Stimulated activated CD4-positive, alpha-beta T cell treated with anti-CD3 and anti-CD28 coated beads, Interleukin-12 subunit alpha, Interleukin-12 subunit beta, amount 100 ng/mL, for 4 hours (primary cell): Measurements from ENCODE around the gene OGT.
"Not testable (repeated sequence)": the region's sequence is repeated elsewhere in the genome, so short reads cannot be mapped to it uniquely, and the experiment has no call there.

Source experiments
- DNase-seq: peaks from one replicate; pipeline ENCODE4 v3.0.0-alpha.2; 2020

Gene OGT

DNA sequence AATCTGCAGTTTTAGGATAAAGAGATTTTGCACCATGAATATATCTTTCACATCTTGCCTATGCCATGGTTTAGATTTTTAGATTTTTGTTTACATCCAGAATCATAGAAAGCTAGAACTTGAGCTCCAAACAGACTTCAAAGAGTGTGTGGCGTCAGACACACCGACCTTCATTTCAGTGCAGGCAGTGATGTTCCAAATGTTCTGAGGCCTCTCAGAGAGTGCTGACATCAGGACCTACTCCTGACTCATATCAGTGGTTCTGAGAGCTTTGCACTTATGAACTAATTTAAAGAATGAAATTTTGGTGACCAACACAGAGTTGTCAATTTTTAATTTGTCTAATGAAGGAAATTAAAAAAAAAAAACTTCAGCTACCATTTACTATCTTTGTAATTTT, 67.1 kb downstream of the OGT start:
- DNase-seq = no peak

DNA sequence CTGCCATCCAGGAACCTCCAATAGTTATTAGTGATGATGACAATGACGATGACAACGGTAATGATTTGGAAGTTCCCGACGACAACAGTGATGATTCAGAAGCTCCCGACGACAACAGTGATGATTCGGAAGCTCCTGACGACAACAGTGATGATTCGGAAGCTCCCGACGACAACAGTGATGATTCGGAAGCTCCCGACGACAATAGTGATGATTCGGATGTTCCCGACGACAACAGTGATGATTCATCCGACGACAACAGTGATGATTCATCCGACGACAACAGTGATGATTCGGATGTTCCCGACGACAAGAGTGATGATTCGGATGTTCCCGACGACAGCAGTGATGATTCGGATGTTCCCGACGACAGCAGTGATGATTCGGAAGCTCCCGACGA, 70.7 kb downstream of the OGT start:
- no peak for DNase-seq

DNA sequence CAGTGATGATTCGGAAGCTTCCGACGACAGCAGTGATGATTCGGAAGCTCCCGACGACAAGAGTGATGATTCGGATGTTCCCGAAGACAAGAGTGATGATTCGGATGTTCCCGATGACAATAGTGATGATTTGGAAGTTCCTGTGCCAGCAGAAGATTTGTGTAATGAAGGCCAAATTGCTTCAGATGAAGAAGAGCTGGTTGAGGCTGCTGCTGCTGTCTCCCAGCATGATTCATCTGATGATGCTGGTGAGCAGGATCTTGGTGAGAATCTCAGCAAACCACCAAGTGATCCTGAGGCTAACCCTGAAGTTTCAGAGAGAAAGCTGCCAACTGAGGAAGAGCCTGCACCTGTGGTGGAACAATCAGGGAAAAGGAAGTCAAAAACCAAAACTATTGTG, 71.2 kb downstream of the OGT start:
- no peak for DNase-seq

DNA sequence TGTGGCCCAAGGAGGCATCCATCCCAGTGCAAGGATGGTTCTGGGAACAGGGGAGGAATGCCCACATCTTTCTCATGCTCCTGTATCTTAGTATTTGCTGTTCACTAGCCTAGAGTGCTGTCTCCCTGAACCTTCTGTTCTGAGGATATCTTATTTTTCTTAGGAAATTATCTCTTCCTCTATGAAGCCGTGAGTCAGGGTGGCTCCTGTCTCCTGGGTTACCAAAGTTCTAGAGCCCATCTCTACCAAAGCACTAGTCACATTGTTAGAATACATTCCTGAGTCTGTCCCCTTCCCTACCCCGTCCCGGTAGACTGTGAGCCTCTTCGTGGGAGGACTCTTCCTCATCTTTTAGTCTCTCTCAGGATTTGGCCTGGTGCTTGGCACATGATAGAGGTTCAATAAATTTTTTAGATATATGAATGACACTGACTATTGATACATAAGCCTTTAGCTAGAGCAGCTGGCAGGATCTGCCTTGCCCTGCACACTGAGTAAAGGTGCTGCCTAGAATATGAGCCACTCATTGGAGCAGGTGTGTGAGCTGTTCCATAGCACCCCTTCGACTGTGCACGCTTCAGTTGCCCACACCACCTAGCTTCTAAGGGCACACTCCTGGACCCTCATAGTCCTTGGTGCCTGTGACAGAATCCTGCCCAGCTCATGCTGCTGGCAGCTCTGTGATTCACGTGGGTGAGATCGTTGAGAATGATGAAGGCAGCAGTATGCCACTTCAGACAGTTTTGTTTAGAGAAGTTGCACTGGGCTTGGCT, 72.1 kb downstream of the OGT start:
- DNase-seq = no peak

DNA sequence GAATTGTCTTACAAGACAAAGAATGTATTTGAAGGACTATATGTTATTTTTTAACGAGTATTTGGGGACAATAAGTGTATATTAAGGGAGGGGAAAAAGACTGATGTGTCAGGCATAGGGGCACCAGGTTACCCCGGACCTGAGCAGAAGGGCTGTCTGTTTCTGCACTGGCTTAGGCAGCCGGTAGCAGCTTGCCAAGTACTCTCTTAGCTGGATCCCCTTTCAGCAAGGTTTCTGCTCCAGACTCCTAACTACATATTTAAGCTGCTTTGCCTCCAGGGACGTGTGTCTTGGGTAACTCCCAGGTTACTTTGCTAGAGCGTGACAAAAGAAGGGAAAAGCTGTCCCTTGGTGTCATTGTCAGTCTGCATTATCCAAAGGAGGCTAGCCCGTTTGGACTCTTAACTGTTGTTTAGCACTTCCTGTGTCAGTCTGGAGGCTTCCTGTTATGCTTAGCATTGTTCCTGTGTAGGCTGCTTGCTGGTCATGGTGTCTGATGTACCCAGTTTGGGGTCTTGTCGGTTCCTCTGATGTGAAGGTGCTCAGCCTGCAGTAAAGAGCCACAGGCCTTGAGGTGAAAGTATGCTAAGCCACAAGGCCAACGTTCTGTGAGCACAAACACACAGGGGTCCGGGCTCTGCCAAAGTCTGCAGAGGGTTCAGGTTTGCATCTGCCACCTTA, 73.8 kb downstream of the OGT start:
- DNase-seq = no peak

DNA sequence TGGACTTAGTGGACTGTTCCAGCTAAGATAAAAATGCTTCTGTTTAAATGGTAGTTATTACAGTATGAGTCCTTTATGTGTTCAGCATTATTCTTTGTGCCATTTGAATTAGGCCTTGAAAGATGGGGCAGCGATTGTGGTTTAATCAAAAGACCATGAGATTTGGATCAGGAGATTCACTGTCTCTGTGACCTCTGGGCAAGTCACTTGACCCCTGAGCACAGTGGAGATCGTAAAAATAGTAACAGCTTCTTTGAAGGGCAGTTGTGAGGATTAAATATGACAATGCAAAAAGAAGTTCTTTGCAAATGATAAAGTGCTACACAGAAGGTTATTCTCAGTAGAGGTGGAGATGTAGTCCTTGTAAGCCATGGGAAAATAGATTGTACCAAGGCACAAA, 74.6 kb downstream of the OGT start:
- DNase-seq = no peak

DNA sequence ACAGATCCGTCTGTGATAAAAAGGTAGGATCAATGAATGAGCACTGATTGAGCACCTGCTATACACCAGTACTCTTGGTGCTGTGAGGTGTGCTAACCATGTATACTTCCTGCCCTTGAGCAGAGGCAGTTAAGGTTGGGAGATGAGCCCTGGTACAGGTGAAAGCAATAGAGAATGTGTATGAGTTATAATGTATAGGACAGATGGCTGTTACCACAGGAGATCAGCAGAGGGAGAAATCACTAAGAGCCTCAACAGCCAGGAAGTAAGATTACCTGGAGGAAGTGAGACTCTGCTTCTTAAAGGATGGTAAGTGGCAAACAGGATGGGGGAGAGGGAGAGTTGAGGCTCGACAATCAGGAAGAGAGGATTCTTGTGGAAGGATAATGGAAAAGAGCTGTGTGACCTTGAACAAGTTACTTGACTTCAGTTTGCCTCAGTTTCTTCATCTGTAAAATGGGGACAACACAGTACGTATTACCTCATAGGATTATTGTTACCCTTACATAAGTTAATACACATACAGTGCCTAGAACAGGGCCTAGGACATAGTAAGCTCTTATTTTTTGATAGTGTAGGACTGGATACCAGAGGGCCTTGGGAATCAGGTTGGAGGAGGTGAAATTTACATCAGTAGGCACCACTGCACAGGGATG, 76.3 kb downstream of the OGT start:
- no peak for DNase-seq

DNA sequence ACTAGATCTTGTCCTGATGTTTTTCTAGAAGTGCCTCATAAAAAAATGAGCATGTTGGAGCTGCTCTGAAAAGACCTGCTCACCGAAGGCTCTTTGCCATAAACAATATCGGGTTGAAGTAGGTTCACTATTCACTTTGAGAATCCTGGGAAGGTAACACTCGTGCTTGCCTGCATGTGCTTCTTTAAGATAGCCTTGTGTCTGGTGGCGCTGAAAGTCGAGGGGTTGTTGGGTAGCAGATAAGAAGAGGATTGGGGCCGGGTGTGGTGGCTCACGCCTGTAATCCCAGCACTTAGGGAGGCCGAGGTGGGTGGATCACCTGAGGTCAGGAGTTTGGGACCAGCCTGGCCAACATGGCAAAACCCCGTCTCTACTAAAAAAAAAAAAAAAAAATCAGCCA, 78.8 kb downstream of the OGT start:
- DNase-seq = not testable (repeated sequence)

DNA sequence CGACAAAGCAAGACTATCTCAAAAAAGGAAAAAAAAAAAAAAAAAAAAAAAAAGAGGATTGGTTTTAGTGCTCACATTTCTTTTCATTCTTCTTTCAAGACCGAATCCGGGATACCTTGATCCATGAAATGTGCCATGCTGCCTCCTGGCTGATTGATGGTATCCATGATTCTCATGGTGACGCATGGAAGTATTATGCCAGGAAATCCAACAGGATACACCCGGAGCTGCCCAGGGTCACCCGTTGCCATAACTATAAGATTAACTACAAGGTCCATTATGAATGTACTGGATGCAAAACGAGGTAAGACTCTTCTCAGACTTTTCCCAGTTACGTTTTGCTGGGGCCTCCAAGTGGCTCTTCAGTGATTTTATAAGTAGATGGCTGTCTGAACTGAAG, 79.4 kb downstream of the OGT start:
- DNase-seq = no peak

DNA sequence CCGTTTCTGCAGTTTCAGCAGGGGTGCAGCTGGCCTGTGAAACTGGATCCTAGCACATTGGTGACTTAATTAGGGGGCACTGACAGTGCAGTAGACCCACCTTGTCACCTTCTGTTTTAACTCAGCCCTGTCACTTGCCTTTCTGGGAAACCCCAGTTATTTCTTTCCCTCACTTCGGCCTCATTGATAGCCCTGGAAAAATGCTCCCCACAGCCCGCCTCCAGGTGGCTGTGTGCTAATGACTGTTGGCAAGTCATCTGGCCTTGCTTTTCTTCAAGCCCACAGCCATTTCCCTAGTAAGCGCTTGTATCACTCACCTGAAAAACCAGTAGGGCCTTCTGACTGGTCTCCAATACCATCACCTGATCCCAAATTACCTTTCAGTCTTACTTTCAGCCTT, 82.2 kb downstream of the OGT start:
- no peak for DNase-seq

DNA sequence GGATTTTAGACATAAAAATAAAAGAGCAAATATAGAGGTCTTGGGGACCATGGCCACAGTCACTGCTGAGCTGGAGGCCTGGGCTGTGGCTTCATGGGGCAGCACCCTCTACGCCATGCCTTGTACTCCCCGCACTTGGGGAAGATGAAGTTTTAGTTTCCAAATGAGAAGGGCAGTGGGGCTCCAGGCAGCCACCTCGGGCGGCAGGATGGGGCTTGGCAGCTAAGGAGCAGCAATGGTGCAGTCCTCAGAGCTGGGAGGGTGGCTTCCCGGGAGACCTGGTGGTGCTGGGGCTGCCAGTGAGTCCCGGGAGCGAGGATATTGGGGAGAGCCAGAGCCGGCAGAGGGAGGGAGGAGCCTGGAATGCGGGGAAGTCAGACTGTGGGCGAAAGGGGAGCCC, 83.0 kb downstream of the OGT start:
- no peak for DNase-seq

DNA sequence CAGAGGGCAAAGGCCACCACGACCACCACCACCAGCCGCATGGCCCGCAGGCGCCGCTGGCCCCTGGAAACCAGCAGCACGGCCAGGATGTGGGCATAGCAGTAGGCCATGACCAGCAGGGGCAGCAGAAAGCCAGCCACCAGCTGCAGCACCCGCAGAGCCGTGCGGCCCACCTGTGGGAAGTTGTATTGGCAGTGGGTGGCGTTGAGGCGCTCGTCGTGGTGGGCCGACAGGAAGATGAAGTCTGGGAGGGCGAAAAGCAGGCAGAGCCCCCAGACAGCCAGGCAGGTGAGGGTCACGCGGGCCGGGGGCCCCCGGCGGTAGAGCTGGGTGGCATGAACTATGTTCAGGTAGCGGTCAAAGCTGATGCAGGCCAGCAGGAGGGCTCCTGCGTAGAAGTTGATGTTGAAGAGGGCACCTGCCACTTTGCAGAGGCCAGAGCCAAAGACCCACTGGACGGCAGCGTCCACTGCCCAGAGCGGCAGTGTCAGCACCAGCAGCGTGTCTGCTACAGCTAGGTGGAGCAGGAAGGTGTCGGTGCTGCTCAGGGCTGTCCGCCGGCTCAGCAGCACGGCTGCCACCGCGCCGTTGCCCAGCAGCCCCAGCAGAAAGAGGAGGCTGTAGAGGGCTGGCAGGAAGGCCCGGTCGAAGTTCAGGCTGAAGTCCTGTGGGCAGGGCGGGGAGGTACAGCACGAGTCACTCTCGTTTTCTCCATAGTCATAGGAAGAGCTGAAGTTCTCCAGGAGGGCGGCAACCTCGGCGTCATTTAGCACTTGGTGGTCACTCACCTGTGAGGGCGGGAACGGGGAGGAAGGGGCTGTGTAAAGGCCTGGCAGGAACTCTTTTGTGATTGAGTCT, 84.0 kb downstream of the OGT start:
- no peak for DNase-seq

DNA sequence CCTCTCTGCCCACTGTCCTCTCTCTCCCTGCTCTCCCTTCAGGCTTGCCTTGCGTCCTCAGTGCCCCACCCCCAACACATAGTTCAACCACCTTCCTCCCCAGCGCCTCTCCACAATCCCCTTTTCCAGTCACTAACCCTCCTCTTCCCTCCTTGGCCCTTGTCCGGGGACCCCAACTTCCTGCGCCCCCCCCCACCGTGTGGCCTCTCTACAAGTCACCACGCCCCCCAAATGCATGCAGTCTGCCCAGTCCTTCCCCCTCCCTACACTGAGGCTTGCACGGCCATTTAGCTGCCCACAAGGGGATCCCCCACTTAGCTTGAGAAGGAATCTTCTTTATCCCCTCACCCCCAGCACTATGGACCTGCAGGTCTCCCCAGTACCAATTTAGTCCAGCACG, 84.8 kb downstream of the OGT start:
- no peak for DNase-seq

DNA sequence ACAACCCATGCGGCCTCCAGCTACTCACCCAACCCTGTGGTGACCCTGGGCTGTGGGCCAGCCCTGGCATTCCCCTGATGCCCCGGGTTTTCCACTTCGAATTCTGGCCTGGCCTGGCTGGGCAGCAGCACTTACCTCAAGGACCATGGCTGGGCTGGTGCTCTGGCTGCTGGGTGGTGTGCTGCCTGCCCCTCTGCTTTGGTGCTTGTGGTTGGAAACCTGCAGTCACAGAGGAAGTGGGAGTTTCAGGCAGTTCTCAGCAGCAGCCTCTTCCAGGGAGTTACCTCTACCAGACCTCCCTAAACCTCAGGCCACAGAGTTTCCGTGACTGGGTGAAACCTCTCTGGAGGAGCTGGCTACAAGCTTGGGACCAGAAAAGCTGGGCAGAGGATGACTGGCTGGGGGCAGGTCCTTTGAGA, 85.4 kb downstream of the OGT start, which contains the start of gene CXCR3:
CXCR3 (minus strand) TSS at position 209 of the 419 bp plus-strand sequence; CDS start at position 147, 62 bp downstream.
- DNase-seq = peak; percentile 52

DNA sequence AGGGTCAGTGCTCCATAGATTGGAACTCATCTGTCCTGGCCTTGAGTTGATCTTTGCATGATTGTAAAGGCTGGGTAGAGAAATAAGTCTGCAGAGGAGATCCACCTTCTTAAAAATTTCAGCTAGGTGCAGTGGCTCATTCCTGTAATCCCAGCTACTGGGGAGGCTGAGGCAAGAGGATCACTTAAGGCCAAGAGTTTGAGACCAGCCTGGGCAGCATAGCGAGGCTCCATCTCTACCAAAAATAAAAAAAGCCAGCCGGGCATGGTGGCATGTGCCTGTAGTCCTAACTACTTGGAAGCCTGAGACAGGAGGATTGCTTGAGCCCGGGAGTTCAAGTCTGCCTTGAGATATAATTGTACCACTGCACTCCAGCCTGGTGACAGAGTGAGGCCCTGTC, 85.9 kb downstream of the OGT start:
- no peak for DNase-seq

DNA sequence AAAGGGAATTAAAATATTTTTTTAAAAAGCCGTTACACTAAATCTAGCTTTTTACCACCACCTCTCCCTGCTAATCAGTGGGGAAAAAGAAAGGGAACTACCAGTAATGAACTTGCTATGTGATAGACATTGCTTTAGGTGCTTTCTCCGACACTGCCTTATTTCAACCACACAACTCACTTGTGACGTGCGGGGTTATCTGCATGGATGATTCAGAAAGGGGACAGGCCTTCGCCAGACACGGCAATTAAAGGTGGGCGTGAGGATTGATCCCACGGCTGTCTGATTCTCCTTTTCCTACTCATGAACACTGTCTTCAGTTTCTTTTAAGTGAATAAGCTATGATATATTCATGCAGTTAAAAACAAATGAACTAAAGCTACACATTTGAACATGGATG, 86.3 kb downstream of the OGT start:
- DNase-seq = peak; percentile 47

DNA sequence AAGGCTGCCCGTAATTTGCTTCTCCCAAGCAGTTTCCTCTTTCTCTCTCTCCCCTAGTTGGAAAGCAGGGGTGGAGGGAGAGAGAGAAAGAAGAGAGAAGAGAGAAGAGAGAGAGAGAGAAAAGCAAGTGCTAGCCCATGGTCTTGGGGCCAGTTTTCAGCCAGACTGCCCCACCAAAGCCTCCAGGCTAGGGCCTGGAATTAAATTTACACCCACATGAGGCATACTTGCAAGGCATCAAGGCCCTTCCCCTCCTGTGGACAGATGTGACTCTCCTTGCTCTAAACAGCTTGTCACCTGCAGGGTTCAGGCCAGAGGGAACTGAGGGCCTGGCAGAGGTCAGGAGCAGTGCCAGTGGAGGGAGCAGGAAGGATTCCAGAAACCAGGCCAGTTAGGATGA, 87.1 kb downstream of the OGT start:
- no peak for DNase-seq

DNA sequence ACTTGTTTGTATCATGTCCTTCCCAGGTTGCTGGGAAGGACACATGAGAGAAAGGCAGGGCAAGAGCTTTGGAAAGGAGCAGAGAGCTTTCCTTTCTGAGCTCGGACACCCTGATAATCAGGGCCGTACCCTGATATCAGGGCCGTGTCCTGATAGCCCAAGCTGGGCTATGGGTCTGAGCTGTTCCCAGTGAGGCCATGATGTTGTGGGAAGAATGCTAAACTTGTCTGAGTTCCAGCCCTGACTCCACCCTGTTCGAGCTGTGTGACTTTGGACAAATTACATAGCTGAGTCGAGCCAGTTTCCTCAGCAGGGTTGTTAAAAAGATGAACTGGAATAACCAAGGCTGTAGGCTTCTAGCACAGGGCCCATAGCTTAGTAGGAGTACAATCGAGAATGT, 88.7 kb downstream of the OGT start:
- no peak for DNase-seq

DNA sequence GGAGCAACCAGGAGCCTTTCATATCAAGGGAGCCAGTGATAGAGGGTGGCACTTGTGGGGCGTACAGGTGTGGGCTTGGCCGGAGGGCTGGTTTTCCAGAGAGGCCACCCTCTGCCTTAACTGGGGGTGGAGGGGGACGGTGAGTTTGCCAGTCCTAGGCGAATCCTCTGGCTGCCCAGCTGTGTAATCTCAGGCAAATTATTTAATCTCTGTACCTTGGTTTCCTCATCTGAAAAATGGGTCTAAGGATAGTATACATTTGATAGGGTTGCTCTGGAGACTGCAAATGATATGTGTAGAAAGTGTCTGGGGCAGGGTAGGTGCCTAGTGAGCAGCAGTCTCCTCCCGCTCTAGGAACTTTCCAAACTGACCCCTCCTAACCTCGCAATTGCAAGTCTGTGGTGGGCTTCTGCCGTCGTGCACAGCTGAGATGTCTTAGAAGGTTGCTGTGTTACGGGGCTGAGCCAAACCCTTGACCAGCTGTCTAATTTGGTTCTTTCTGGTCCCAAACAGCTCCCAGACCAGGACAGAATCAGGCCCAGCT, 89.2 kb downstream of the OGT start:
- no peak for DNase-seq

DNA sequence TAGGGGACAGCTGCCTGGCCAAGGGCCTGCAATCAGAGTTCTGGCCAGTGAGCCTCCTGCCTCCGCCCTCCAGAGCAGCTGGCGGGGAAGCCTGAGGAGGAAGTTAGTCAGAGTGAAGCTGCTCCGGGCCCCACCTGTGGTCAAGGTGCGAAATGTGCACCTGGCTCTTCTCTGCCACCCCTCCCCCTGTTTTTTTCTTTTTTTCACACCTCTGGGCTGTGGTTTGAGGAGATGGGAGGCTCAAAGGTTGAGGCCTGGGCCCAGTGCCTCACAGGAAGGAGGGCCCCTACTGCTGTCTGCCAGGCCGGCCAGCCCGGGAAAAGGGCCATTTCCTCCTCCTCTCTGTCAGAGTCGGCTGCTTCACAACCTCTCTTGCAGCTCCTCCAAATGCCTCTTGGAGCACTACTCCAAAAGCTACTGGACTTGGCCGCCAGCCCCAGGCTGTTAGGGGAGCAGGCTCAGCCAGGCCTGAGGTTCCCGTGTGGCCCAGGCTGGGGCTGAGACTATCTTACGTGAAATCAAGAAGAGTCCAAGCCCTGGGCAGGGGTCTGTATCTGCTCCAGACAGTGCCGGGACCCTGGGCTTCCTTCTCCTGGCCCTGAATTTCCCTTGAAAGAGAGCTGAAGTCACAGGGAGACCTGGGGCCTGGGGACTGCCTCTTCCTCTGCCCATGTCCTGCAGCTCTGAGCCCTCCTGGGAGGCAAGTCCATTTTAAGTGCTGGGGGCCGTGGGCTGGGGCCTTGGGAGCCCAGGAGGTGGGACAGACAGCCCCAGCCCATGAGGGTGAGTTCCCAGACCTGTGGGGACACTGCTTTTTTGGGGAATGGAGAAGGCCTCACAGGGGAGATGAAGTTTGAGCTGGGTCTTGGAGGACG, 89.9 kb downstream of the OGT start:
- DNase-seq = peak; percentile 43

DNA sequence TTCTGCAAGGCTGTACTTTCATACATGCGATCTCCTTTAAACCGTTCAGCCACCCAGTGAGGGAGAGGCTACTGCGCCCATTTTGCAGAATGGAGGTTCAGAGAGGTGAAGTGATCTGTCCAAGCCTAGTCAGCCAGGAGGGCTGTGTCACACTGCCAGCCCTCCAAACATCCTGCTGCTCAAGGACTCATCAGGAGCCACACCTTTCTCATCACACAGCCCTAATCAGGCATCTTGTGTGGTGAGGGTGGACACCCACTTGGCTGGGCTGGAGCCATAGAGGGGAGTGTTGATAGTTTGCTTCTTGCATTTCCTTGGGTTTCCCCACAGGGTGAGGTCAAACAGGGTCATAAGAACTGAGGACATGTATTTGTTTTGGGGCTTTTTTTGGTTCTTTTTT, 90.8 kb downstream of the OGT start:
- DNase-seq = no peak

DNA sequence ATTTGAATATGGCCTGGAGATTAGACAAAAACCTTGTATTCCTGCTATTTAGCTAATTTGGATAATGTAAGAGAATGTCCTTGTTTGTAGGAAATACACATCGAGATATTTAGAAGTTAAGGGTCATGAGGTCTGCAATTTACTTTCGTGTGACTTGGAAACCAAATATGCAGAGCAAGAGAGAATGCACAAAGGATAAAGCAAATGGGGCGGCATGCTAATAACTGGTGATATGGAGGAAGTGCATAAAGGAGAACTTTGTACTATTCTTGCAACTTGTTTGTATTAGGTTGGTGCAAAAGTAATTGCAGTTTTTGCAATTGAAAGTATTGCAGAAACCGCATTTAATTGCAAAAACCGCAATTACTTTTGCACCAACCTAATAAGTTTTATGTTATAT, 92.6 kb downstream of the OGT start:
- no peak for DNase-seq
